Erythroblast (primary cell): ENCODE measurements around the gene RBM28.

Experiments used
- GATA1 ChIP-seq: IDR thresholded peaks from 2 replicates; pipeline ENCODE4 v1.6.1; 2011; ENCODE audit warnings: low read depth, mild to moderate bottlenecking, control low read depth, low read length, moderate library complexity
- POLR2A ChIP-seq: IDR thresholded peaks from 2 replicates; pipeline ENCODE4 v1.6.1; 2011; ENCODE audit warnings: mild to moderate bottlenecking, low read length

GRCh38 chr7:128265906-128266300 lies 77.8 kb downstream of the RBM28 start:
- TF ChIP-seq POLR2A (no peak), GATA1 (no peak)
